A549 (cell line): ENCODE measurements around the gene NTRK2. TPM values are rescaled to one million over a fixed set of nuclear protein-coding genes. Genes with fewer than 3 reads are reported as not detected.

Experiments
- ATAC-seq, 2 experiments: fragments of 200-7000 bp in 1 of 2; fragments of >200 bp in 1 of 2; cut with Nextera tagmentation in 1 of 2; cut with Tn5 transposase in 1 of 2; 3 replicates each; pipeline versions ENCODE4 v1.8.0 to v1.9.1; 2018 to 2020; ENCODE audit warnings: mild to moderate bottlenecking in 1 of 2, moderate library complexity in 1 of 2
- CTCF ChIA-PET: fragments of 300-600 bp; sonication (Branson Sonifier 250); formaldehyde crosslinking; extraction: SDS; loops from one replicate; lab custom pipeline; 2021; ENCODE audit warnings: antibody characterized with exemption, inconsistent platforms; lab: Yijun Ruan, JAX
- POLR2A ChIA-PET: fragments of 350-600 bp; formaldehyde crosslinking; extraction: SDS; loops from one replicate; lab custom pipeline; 2021; ENCODE audit warnings: antibody characterized with exemption, inconsistent platforms; lab: Yijun Ruan, JAX
- DNase-seq, 2 experiments: peaks; one replicate each; pipeline versions ENCODE4 v3.0.0 to v3.0.0-alpha.2; 2011 to 2016; ENCODE audit warnings: low read depth in 1 of 2, low spot score in 1 of 2
- FAIRE-seq: peaks from 2 replicates; lab custom pipeline; 2011; peaks lifted over from hg19 to GRCh38; lab: Jason Lieb, UNC
- H3K27ac ChIP-seq, 2 experiments: fragments of >200 bp; sonication (Bioruptor Twin); formaldehyde crosslinking; 3 replicates each; pipeline ENCODE4 v1.5.1; 2016 to 2017
- H3K4me1 ChIP-seq: fragments of >200 bp; sonication (Bioruptor Twin); formaldehyde crosslinking; 3 replicates; pipeline ENCODE4 v1.6.1; 2016
- H3K4me2 ChIP-seq: fragments of >200 bp; sonication (Bioruptor Twin); formaldehyde crosslinking; 3 replicates; pipeline ENCODE4 v1.6.1; 2016
- H3K4me3 ChIP-seq: fragments of >200 bp; sonication (Bioruptor Twin); formaldehyde crosslinking; 3 replicates; pipeline ENCODE4 v1.5.1; 2016
- H3K9me3 ChIP-seq: fragments of >200 bp; sonication (Bioruptor Twin); formaldehyde crosslinking; 3 replicates; pipeline ENCODE4 v1.6.1; 2016
- CBX8 ChIP-seq: fragments of 200-600 bp; sonication (generic); IDR thresholded peaks from 2 replicates; pipeline ENCODE4 v1.6.1; 2016
- CHD4 ChIP-seq: fragments of 200-600 bp; sonication (generic); IDR thresholded peaks from 2 replicates; pipeline ENCODE4 v1.6.1; 2016; ENCODE audit warnings: antibody characterized with exemption, mild to moderate bottlenecking, borderline replicate concordance
- EHF ChIP-seq: fragments of 250-450 bp; sonication (Bioruptor Pico); IDR thresholded peaks from 2 replicates; pipeline ENCODE4 v1.5.0; 2020; ENCODE audit warnings: mild to moderate bottlenecking
- EP300 ChIP-seq, 2 experiments: fragments of >200 bp; sonication (Bioruptor Twin); formaldehyde crosslinking; IDR thresholded peaks; 2 replicates in 1 of 2; 3 replicates in 1 of 2; pipeline ENCODE4 v1.6.1; 2016 to 2017
- ESRRA ChIP-seq: fragments of 150-350 bp; IDR thresholded peaks from 2 replicates; pipeline ENCODE4 v1.6.1; 2014; ENCODE audit warnings: mild to moderate bottlenecking, low read length, borderline replicate concordance
- FOSB ChIP-seq: fragments of 250-450 bp; sonication (Bioruptor Pico); IDR thresholded peaks from 2 replicates; pipeline ENCODE4 v1.5.0; 2020; ENCODE audit warnings: mild to moderate bottlenecking, moderate library complexity
- FOSL2 ChIP-seq, 2 experiments: fragments of 450-650 bp in 1 of 2; fragments of >200 bp in 1 of 2; sonication (Bioruptor Twin) in 1 of 2; formaldehyde crosslinking; IDR thresholded peaks; 2 replicates each; pipeline versions ENCODE4 v1.5.0 to v1.6.1; 2016 to 2020; ENCODE audit warnings: mild to moderate bottlenecking in 1 of 2, moderate library complexity in 1 of 2
- GATA3 ChIP-seq: IDR thresholded peaks from 2 replicates; pipeline ENCODE4 v1.6.1; 2012; ENCODE audit warnings: borderline replicate concordance
- HDAC2 ChIP-seq: fragments of 200-600 bp; sonication (generic); IDR thresholded peaks from 2 replicates; pipeline ENCODE4 v1.6.1; 2016
- HOXA7 ChIP-seq: fragments of 250-450 bp; sonication (Bioruptor Pico); IDR thresholded peaks from 2 replicates; pipeline ENCODE4 v1.5.0; 2020; ENCODE audit warnings: mild to moderate bottlenecking, moderate library complexity
- HOXB13 ChIP-seq: fragments of 250-450 bp; sonication (Bioruptor Pico); IDR thresholded peaks from 2 replicates; pipeline ENCODE4 v1.5.0; 2020; ENCODE audit warnings: low read depth, mild to moderate bottlenecking, moderate library complexity
- JUN ChIP-seq, 2 experiments: fragments of >200 bp; sonication (Bioruptor Twin); formaldehyde crosslinking; IDR thresholded peaks; 2 replicates in 1 of 2; 3 replicates in 1 of 2; pipeline ENCODE4 v1.6.1; 2016 to 2017
- JUNB ChIP-seq: fragments of >200 bp; sonication (Bioruptor Twin); formaldehyde crosslinking; IDR thresholded peaks from 2 replicates; pipeline ENCODE4 v1.6.1; 2016
- NPAS2 ChIP-seq: fragments of 250-450 bp; sonication (Bioruptor Pico); IDR thresholded peaks from 2 replicates; pipeline ENCODE4 v1.8.0; 2022; ENCODE audit warnings: mild to moderate bottlenecking, moderate library complexity, borderline replicate concordance
- POLR2A ChIP-seq: IDR thresholded peaks from 2 replicates; pipeline ENCODE4 v1.6.1; 2012; ENCODE audit warnings: mild to moderate bottlenecking, low read length
- RAD21 ChIP-seq, 2 experiments: fragments of >200 bp in 1 of 2; sonication (Bioruptor Twin) in 1 of 2; formaldehyde crosslinking in 1 of 2; IDR thresholded peaks in 1 of 2; conservative IDR thresholded peaks in 1 of 2; 2 replicates in 1 of 2; 3 replicates in 1 of 2; pipeline ENCODE4 v1.6.1; 2012 to 2018; ENCODE audit warnings: inconsistent platforms in 1 of 2
- RCOR1 ChIP-seq: fragments of 150-350 bp; IDR thresholded peaks from 2 replicates; pipeline ENCODE4 v1.6.1; 2014; ENCODE audit warnings: antibody characterized with exemption, low read length, low read depth
- RNF2 ChIP-seq: fragments of 200-600 bp; sonication (generic); IDR thresholded peaks from 2 replicates; pipeline ENCODE4 v1.6.1; 2016; ENCODE audit warnings: low read depth, mild to moderate bottlenecking, antibody characterized with exemption, moderate library complexity, borderline replicate concordance
- SMC3 ChIP-seq: fragments of >200 bp; sonication (Bioruptor Twin); formaldehyde crosslinking; IDR thresholded peaks from 3 replicates; pipeline ENCODE4 v1.6.1; 2018; ENCODE audit warnings: inconsistent platforms
- SREBF2 ChIP-seq: fragments of 450-650 bp; IDR thresholded peaks from 2 replicates; pipeline ENCODE4 v1.6.1; 2014; ENCODE audit warnings: mild to moderate bottlenecking, moderate library complexity
- ZC3H11A ChIP-seq: fragments of 450-650 bp; IDR thresholded peaks from 2 replicates; pipeline ENCODE4 v1.6.1; 2014; ENCODE audit warnings: antibody characterized with exemption, mild to moderate bottlenecking
- ZFP36 ChIP-seq: fragments of 450-650 bp; IDR thresholded peaks from 2 replicates; pipeline ENCODE4 v1.6.1; 2014; ENCODE audit warnings: borderline replicate concordance; ENCODE audit not compliant: partially characterized antibody
- ZNF302 ChIP-seq: fragments of 250-450 bp; sonication (Bioruptor Pico); IDR thresholded peaks from 2 replicates; pipeline ENCODE4 v1.9.0; 2021; ENCODE audit warnings: inconsistent platforms, mild to moderate bottlenecking, moderate library complexity
- ZSCAN20 ChIP-seq: fragments of 250-450 bp; sonication (Bioruptor Pico); IDR thresholded peaks from 2 replicates; pipeline ENCODE4 v1.8.0; 2022; ENCODE audit warnings: mild to moderate bottlenecking, moderate library complexity
- WGBS: methylation state at CpG from one replicate; pipeline ENCODE4 v1.1.6; 2017; ENCODE audit errors: missing lambda C conversion rate; 5-methylcytosine and 5-hydroxymethylcytosine counted together
- polyA plus RNA-seq, 4 experiments: library from polyadenylated mRNA; depleted of rRNA in 3 of 4; stranded (reverse); fragments of >200 nt; fragmentation: RNase III in 1 of 4; extraction: RNeasy Plus Mini Kit Qiagen cat#74134 plus additional on column Dnase treatment in 1 of 4; gene quantifications; 2 replicates in 3 of 4; 3 replicates in 1 of 4; pipeline ENCODE4 v1.2.3, GENCODE V29; 2011 to 2017
- TF ChIP-seq, protein P1 (sequence below): fragments of 450-650 bp; IDR thresholded peaks from 2 replicates; pipeline ENCODE4 v1.6.1; 2014; ENCODE audit warnings: antibody characterized with exemption
- TF ChIP-seq, protein P2 (sequence below): IDR thresholded peaks from 2 replicates; pipeline ENCODE4 v1.6.1; 2012
- TF ChIP-seq, protein P3 (sequence below): IDR thresholded peaks from 2 replicates; pipeline ENCODE4 v1.6.1; 2012
- TF ChIP-seq, protein P4 (sequence below): IDR thresholded peaks from 2 replicates; pipeline ENCODE4 v1.6.1; 2012; ENCODE audit warnings: low read depth, borderline replicate concordance
- TF ChIP-seq, protein P5 (sequence below): fragments of 150-350 bp; IDR thresholded peaks from 2 replicates; pipeline ENCODE4 v1.6.1; 2014; ENCODE audit warnings: low read depth, mild to moderate bottlenecking, low read length
- TF ChIP-seq, protein P6 (sequence below): fragments of >200 bp; sonication (Bioruptor Twin); formaldehyde crosslinking; IDR thresholded peaks from 3 replicates; pipeline ENCODE4 v1.5.1; 2016

NTRK2 gene
- polyA plus RNA-seq, 2 of the 4 experiments (the other 2 are of a cell fraction), result 0.03 TPM

DNA sequence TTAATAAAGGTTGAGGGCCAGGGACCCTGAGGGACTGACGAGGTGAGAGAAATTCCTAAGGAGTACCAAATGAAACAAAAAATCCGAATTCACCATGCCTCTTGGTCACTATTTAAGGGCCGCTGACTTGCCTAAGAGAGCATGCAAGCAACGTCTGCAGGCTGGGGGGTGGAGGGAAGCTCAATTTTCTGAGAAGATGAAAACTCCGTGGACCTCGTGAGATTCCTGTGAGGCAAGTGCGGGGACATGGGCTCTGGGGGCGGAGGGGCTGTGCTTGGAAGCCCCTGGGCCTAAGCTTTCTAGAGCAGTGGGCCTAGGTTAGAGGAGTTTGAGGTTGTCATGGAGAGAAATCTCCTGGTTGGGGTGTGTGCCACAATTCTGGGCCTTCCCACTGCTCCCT is 27.5 kb downstream of the NTRK2 start:
- 28% methylated on average over 8 of the region's 8 CpGs for WGBS
- H3K4me2 ChIP-seq, result no peak overlapping the region
- DNase-seq, result no peak
- no peak for FAIRE-seq
- H3K4me1 ChIP-seq, result no peaks in the 10 kb centered on the region
- no peak for TF ChIP-seq ZSCAN20 (CRISPR knock-in tag)
- no peak for TF ChIP-seq HOXB13 (CRISPR knock-in tag)
- TF ChIP-seq, protein P1, sequence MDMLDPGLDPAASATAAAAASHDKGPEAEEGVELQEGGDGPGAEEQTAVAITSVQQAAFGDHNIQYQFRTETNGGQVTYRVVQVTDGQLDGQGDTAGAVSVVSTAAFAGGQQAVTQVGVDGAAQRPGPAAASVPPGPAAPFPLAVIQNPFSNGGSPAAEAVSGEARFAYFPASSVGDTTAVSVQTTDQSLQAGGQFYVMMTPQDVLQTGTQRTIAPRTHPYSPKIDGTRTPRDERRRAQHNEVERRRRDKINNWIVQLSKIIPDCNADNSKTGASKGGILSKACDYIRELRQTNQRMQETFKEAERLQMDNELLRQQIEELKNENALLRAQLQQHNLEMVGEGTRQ, result no peak
- TF ChIP-seq ZC3H11A, result no peak
- TF ChIP-seq, protein P2, sequence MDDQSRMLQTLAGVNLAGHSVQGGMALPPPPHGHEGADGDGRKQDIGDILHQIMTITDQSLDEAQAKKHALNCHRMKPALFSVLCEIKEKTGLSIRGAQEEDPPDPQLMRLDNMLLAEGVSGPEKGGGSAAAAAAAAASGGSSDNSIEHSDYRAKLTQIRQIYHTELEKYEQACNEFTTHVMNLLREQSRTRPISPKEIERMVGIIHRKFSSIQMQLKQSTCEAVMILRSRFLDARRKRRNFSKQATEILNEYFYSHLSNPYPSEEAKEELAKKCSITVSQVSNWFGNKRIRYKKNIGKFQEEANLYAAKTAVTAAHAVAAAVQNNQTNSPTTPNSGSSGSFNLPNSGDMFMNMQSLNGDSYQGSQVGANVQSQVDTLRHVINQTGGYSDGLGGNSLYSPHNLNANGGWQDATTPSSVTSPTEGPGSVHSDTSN, result no peak
- TF ChIP-seq JUNB, result no peak
- no peak for TF ChIP-seq RCOR1
- no peak for TF ChIP-seq ZNF302 (CRISPR knock-in tag)
- TF ChIP-seq, protein P3, sequence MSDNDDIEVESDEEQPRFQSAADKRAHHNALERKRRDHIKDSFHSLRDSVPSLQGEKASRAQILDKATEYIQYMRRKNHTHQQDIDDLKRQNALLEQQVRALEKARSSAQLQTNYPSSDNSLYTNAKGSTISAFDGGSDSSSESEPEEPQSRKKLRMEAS, result no peak
- ChIA-PET CTCF (interaction anchor here (0.8 to 2.8 kb wide), 22 partner anchors 8 to 913 kb away, joined by 3 to 20 read pairs (median 4); no protein-coding TSS in a partner anchor), POLR2A (no interaction called here)
- H3K4me3 ChIP-seq, result no peak overlapping the region
- no peak overlapping the region for H3K27ac ChIP-seq
- no peak for ATAC-seq
- no peaks in the 10 kb centered on the region for H3K9me3 ChIP-seq

DNA sequence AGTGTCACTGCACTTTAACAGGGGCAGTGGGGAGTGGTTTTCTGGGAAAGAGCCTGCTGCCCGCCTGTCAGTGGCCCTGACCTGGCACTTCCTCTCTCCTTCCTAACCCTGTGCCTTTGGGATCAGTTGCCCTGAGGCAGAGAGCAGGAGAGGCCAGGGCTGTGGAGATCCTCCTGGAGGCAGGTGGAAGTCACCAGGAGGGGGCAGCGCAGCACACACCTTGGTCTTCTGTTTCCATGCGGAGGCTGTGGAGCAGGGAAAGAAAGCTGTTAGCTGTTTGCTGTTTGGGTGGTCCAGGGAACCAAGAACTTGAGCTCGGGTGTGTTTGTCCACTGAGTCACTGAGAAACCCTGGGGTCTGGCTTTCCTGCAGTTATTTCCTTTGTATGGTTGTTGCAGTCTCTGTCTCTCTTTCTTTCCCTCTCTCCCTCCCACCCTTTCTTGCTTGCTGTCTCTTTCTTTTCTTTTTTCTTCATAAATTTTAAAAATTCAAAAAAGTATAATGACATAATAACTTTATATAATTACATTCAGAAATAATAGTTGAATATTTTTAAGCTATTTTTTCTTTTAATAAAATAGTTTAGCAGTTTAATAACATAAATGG is 28.1 kb downstream of the NTRK2 start:
- 3% methylated on average over 4 of the region's 4 CpGs for WGBS
- ATAC-seq (peak; percentile 85 to 96), FAIRE-seq (no peak), DNase-seq (peak; percentile 30 to 47)
- H3K9me3 ChIP-seq, result no peaks in the 10 kb centered on the region
- no peaks in the 10 kb centered on the region for H3K4me1 ChIP-seq
- ChIA-PET CTCF (interaction anchor here (0.6 to 2.8 kb wide), 31 partner anchors 17 to 1031 kb away, joined by 3 to 20 read pairs (median 4); no protein-coding TSS in a partner anchor), POLR2A (no interaction called here)
- TF ChIP-seq EHF (no peak), FOSB (CRISPR knock-in tag) (no peak), ZFP36 (no peak), ESRRA (no peak), GATA3 (no peak), POLR2A (no peak), FOSL2 (IDR thresholded peaks at IDR 0.05) (no peak), FOSL2 (CRISPR knock-in tag; IDR thresholded peaks at IDR 0.05) (no peak), SREBF2 (no peak), ZSCAN20 (CRISPR knock-in tag) (no peak), JUNB (no peak), NPAS2 (no peak), HOXA7 (CRISPR knock-in tag) (no peak), SMC3 (peak; percentile 74), EP300 (IDR thresholded peaks at IDR 0.05) (no peak), CHD4 (no peak), RAD21 (conservative IDR thresholded peaks at IDR 0.05 in 1 of 2, IDR thresholded peaks at IDR 0.05 in 1 of 2) (peak; percentile 64 to 75), HDAC2 (no peak), CBX8 (no peak), JUN (IDR thresholded peaks at IDR 0.05) (no peak), RNF2 (no peak)
- TF ChIP-seq, protein P1, result no peak
- TF ChIP-seq, protein P4, sequence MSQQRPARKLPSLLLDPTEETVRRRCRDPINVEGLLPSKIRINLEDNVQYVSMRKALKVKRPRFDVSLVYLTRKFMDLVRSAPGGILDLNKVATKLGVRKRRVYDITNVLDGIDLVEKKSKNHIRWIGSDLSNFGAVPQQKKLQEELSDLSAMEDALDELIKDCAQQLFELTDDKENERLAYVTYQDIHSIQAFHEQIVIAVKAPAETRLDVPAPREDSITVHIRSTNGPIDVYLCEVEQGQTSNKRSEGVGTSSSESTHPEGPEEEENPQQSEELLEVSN, result no peak
- TF ChIP-seq, protein P5, sequence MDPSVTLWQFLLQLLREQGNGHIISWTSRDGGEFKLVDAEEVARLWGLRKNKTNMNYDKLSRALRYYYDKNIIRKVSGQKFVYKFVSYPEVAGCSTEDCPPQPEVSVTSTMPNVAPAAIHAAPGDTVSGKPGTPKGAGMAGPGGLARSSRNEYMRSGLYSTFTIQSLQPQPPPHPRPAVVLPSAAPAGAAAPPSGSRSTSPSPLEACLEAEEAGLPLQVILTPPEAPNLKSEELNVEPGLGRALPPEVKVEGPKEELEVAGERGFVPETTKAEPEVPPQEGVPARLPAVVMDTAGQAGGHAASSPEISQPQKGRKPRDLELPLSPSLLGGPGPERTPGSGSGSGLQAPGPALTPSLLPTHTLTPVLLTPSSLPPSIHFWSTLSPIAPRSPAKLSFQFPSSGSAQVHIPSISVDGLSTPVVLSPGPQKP, result no peak
- TF ChIP-seq, protein P6, sequence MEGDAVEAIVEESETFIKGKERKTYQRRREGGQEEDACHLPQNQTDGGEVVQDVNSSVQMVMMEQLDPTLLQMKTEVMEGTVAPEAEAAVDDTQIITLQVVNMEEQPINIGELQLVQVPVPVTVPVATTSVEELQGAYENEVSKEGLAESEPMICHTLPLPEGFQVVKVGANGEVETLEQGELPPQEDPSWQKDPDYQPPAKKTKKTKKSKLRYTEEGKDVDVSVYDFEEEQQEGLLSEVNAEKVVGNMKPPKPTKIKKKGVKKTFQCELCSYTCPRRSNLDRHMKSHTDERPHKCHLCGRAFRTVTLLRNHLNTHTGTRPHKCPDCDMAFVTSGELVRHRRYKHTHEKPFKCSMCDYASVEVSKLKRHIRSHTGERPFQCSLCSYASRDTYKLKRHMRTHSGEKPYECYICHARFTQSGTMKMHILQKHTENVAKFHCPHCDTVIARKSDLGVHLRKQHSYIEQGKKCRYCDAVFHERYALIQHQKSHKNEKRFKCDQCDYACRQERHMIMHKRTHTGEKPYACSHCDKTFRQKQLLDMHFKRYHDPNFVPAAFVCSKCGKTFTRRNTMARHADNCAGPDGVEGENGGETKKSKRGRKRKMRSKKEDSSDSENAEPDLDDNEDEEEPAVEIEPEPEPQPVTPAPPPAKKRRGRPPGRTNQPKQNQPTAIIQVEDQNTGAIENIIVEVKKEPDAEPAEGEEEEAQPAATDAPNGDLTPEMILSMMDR, result peak; percentile 54
- TF ChIP-seq, protein P3, result no peak
- H3K4me2 ChIP-seq, result no peak overlapping the region
- H3K27ac ChIP-seq, result no peak overlapping the region
- no peak overlapping the region for H3K4me3 ChIP-seq
